OCI-LY7 (cell line): ENCODE measurements around the gene PCK1. TPM values are rescaled to one million over a fixed set of nuclear protein-coding genes. Genes with fewer than 3 reads are reported as not detected.

Source experiments
- BruUV-seq: library from RNA; stranded (reverse); fragments of 400-500 nt; replicated peaks from 2 replicates; lab custom pipeline; 2021; lab: Mats Ljungman, UMichigan
- CTCF ChIA-PET: fragments of 300-600 bp; sonication (Branson Sonifier 250); formaldehyde crosslinking; loops from one replicate; lab custom pipeline; 2022; ENCODE audit warnings: antibody characterized with exemption; ENCODE audit not compliant: unreplicated experiment; lab: Charles Lee
- POLR2A ChIA-PET: fragments of 300-600 bp; sonication (Branson Sonifier 250); formaldehyde crosslinking; loops from one replicate; lab custom pipeline; 2022; ENCODE audit warnings: antibody characterized with exemption; lab: Charles Lee
- DNase-seq: peaks from one replicate; pipeline ENCODE4 v3.0.0-alpha.2; 2015; ENCODE audit warnings: low spot score
- H2AFZ ChIP-seq: fragments of 200-600 bp; sonication (generic), shearing (Covaris generic); 2 replicates; pipeline ENCODE4 v1.6.1; 2014; ENCODE audit warnings: mild to moderate bottlenecking, antibody characterized with exemption, low read length, moderate library complexity
- H3K27ac ChIP-seq: fragments of 200-600 bp; sonication (generic); 2 replicates; pipeline ENCODE4 v1.5.1; 2014; ENCODE audit warnings: mixed run types, low read depth, mild to moderate bottlenecking, moderate library complexity, low read length, inconsistent platforms; ENCODE audit not compliant: poor library complexity, severe bottlenecking
- H3K36me3 ChIP-seq: fragments of 200-600 bp; sonication (generic); 2 replicates; pipeline ENCODE4 v1.6.1; 2014; ENCODE audit warnings: mild to moderate bottlenecking, antibody characterized with exemption, low read length, moderate library complexity, mixed read lengths; ENCODE audit not compliant: insufficient read depth
- H3K4me1 ChIP-seq: fragments of 200-600 bp; sonication (generic); 2 replicates; pipeline ENCODE4 v1.5.1; 2014; ENCODE audit warnings: mild to moderate bottlenecking, low read length; ENCODE audit not compliant: insufficient read depth, poor library complexity, severe bottlenecking
- H3K4me2 ChIP-seq: fragments of 200-600 bp; sonication (generic); 2 replicates; pipeline ENCODE4 v1.6.1; 2014; ENCODE audit warnings: mild to moderate bottlenecking, low read length
- H3K4me3 ChIP-seq: fragments of 200-600 bp; sonication (generic); 2 replicates; pipeline ENCODE4 v1.5.1; 2014; ENCODE audit warnings: mild to moderate bottlenecking, low read depth, low read length; ENCODE audit not compliant: poor library complexity, severe bottlenecking
- H3K79me2 ChIP-seq: fragments of 200-600 bp; sonication (generic); 2 replicates; pipeline ENCODE4 v1.6.1; 2016; ENCODE audit warnings: low read depth, mild to moderate bottlenecking, low read length, moderate library complexity, mixed read lengths; ENCODE audit not compliant: insufficient read depth
- H3K9me2 ChIP-seq: fragments of 200-600 bp; sonication (generic); 2 replicates; pipeline ENCODE4 v1.6.1; 2016; ENCODE audit warnings: mild to moderate bottlenecking, low read length, mixed read lengths; ENCODE audit not compliant: insufficient read depth
- H3K9me3 ChIP-seq: fragments of 200-600 bp; sonication (generic); 2 replicates; pipeline ENCODE4 v1.6.1; 2014; ENCODE audit warnings: mild to moderate bottlenecking, mixed run types, low read length, mixed read lengths
- H4K20me1 ChIP-seq: fragments of 200-600 bp; sonication (generic); 2 replicates; pipeline ENCODE4 v1.6.1; 2014; ENCODE audit warnings: mild to moderate bottlenecking, antibody characterized with exemption, low read length, moderate library complexity, mixed read lengths; ENCODE audit not compliant: insufficient read depth
- EZH2phosphoT487 ChIP-seq: fragments of 200-600 bp; sonication (generic); IDR thresholded peaks from 2 replicates; pipeline ENCODE4 v1.6.1; 2018; ENCODE audit warnings: low read depth, borderline replicate concordance, mild to moderate bottlenecking, mixed run types, antibody characterized with exemption, low read length, moderate library complexity, mixed read lengths
- intact Hi-C: fragments of 100-400 bp; cut with micrococcal nuclease; formaldehyde crosslinking; loops from one replicate; pipeline ENCODE4 v1.10.0; 2022; ENCODE audit not compliant: unreplicated experiment
- total RNA-seq, 2 experiments: library from RNA; depleted of rRNA in 1 of 2; stranded (reverse); fragments of >200 nt in 1 of 2; shearing (Covaris generic) in 1 of 2; gene quantifications; 2 replicates each; pipeline ENCODE4 v1.2.3, GENCODE V29; 2014 to 2022
- TF ChIP-seq, protein P1 (sequence below): fragments of 200-600 bp; sonication (generic); conservative IDR thresholded peaks from 2 replicates; pipeline ENCODE4 v1.5.1; 2014; ENCODE audit warnings: mild to moderate bottlenecking, antibody characterized with exemption, low read length, moderate library complexity, mixed read lengths

Gene PCK1
- total RNA-seq, 2 experiments from 2014 or later, result 6.9 to 13.0 TPM

DNA sequence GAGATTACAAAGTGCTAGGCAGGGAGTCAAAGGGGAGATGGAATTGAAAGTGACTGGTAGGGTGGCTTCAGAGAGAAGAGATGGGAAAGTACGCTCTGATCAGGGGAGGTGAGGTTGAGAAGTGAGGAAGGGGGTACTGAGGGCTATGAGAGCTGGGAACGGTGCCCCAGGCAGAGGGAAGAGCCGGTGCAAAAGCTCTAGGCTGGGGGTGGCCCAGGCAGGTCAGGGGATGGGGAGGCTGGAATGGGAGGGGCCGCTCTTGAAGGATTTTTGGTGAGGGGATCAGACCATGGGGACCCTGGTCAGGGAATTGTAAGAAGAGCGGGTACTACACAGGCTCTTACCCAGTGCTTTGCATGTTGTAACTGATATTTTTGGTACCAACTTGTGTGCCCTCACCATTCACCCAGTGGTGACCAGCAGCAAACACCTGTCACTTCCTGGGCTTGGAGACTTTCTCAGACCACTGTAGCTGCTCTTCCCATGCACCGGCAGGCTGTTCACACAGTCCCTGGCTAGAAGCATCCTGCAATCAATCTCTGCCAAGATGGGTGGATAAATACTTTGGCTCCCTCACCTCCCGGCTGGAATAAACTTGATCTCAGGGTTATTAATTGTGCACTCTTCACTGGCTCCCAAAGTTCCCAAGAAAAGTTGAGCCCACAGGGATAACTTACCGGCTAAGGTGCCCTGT is 24.0 kb downstream of the PCK1 start:
- H3K4me2 ChIP-seq, result peak overlapping the region; percentile 31
- CTCF ChIA-PET, result no interaction called here
- H2AFZ ChIP-seq, result no peak overlapping the region

DNA sequence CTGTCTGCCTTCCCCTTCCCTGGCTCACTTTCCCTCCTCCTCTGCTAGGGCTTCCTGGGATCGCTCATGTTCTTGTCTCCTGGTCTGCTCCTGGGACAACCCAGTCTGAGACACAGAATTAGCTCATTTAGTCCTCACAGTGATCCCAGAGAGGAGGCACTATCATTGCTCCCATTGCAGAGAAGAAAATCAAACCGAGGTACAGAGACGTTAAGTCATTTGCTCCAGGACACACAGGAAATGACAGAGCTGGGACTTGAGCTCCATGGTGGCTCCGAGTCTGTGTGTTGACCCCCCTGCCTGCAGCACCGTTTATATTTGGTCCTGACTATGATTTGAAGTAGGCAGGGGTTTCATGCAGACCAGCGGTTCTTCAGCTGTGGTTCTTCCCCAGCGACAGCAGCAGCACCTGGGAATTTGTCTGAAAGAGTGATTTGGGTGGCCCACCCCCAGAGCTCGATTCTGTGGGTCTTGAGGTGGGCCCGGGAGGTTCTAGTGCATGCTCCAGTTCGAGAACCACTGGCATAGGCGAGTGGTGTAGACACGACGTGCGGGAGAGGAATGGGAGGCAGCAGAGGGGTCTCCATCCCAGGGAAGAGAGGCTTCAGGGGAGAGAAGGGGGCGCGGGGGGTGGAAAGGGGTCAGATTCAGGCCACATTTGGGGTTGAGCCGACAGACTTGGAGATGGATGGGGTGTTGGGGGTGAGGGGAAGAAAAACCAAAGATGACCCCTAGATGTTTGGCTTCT is 24.7 kb downstream of the PCK1 start:
- no peak for DNase-seq
- intact Hi-C loops, result no loop called here
- peak overlapping the region; percentile 31 for H3K4me2 ChIP-seq
- no peaks in the 10 kb centered on the region for H3K79me2 ChIP-seq
- ChIA-PET CTCF (no interaction called here), POLR2A (interaction anchor here (1.5 kb wide), 1 partner anchor 14 kb away, joined by 3 read pairs; no protein-coding TSS in a partner anchor)
- no peaks in the 10 kb centered on the region for H3K9me2 ChIP-seq
- H3K9me3 ChIP-seq, result peaks cover 10% of the 10 kb centered on the region; the same call in 1 of the 2 replicates
- H4K20me1 ChIP-seq, result no peaks in the 10 kb centered on the region
- H3K36me3 ChIP-seq, result no peaks in the 10 kb centered on the region
- TF ChIP-seq, protein P1, sequence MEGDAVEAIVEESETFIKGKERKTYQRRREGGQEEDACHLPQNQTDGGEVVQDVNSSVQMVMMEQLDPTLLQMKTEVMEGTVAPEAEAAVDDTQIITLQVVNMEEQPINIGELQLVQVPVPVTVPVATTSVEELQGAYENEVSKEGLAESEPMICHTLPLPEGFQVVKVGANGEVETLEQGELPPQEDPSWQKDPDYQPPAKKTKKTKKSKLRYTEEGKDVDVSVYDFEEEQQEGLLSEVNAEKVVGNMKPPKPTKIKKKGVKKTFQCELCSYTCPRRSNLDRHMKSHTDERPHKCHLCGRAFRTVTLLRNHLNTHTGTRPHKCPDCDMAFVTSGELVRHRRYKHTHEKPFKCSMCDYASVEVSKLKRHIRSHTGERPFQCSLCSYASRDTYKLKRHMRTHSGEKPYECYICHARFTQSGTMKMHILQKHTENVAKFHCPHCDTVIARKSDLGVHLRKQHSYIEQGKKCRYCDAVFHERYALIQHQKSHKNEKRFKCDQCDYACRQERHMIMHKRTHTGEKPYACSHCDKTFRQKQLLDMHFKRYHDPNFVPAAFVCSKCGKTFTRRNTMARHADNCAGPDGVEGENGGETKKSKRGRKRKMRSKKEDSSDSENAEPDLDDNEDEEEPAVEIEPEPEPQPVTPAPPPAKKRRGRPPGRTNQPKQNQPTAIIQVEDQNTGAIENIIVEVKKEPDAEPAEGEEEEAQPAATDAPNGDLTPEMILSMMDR, result no peak
- TF ChIP-seq EZH2phosphoT487, result no peak
- H2AFZ ChIP-seq, result no peak overlapping the region
- H3K4me3 ChIP-seq, result no peak overlapping the region
- no TSS peak for BruUV-seq
- no peak overlapping the region for H3K27ac ChIP-seq
- peaks cover 15% of the 10 kb centered on the region for H3K4me1 ChIP-seq

More for the DNA sequence above, 24.0 kb downstream of the PCK1 start:
- peaks cover 15% of the 10 kb centered on the region for H3K4me1 ChIP-seq
- POLR2A ChIA-PET, result interaction anchor here (1.5 kb wide), 1 partner anchor 13 kb away, joined by 3 read pairs; no protein-coding TSS in a partner anchor
- peaks cover 10% of the 10 kb centered on the region; the same call in 1 of the 2 replicates for H3K9me3 ChIP-seq
- no TSS peak for BruUV-seq
- H4K20me1 ChIP-seq, result no peaks in the 10 kb centered on the region
- no peaks in the 10 kb centered on the region for H3K36me3 ChIP-seq
- intact Hi-C loops, result no loop called here
- TF ChIP-seq, protein P1, result no peak
- no peak for TF ChIP-seq EZH2phosphoT487
- H3K79me2 ChIP-seq, result no peaks in the 10 kb centered on the region
- H3K9me2 ChIP-seq, result no peaks in the 10 kb centered on the region
- no peak overlapping the region for H3K4me3 ChIP-seq
- H3K27ac ChIP-seq, result no peak overlapping the region
- peak; percentile 50 for DNase-seq
